K562 (cell line): ENCODE results near the gene DNAI1.

Source experiments
- FOXM1 ChIP-seq, 2 experiments: fragments of 450-650 bp in 1 of 2; sonication (generic) in 1 of 2; formaldehyde crosslinking in 1 of 2; IDR thresholded peaks; 2 replicates each; pipeline versions ENCODE4 v1.6.1 to v1.9.0; 2017 to 2022; ENCODE audit warnings: low read depth in 2 of 2, mild to moderate bottlenecking in 2 of 2, missing genetic modification reagents in 1 of 2, moderate library complexity in 1 of 2
- GABPB1 ChIP-seq: sonication (generic); formaldehyde crosslinking; IDR thresholded peaks from 2 replicates; pipeline ENCODE4 v1.8.0; 2022; ENCODE audit warnings: mild to moderate bottlenecking, missing genetic modification reagents
- MAFK ChIP-seq: IDR thresholded peaks from 2 replicates; pipeline ENCODE4 v1.6.1; 2011; ENCODE audit warnings: low read length, improper control_type of control experiment
- MCM7 ChIP-seq, 2 experiments: fragments of 450-650 bp; IDR thresholded peaks; 2 replicates each; pipeline ENCODE4 v1.6.1; 2016 to 2018
- MXI1 ChIP-seq: IDR thresholded peaks from 2 replicates; pipeline ENCODE4 v1.6.1; 2011; ENCODE audit warnings: low read depth, mild to moderate bottlenecking, improper control_type of control experiment, low read length
- TAF1 ChIP-seq: IDR thresholded peaks from 2 replicates; pipeline ENCODE4 v1.6.1; 2011; ENCODE audit warnings: mild to moderate bottlenecking, low read length, moderate library complexity; ENCODE audit not compliant: insufficient read depth, control insufficient read depth, severe bottlenecking; ENCODE audit errors: extremely low read depth
- TARDBP ChIP-seq: fragments of 450-650 bp; IDR thresholded peaks from 2 replicates; pipeline ENCODE4 v1.6.1; 2016
- ZNF24 ChIP-seq: fragments of 450-650 bp; IDR thresholded peaks from 2 replicates; pipeline ENCODE4 v1.6.1; 2016
- TF ChIP-seq, protein P1 (sequence below): IDR thresholded peaks from 3 replicates; pipeline ENCODE4 v1.6.1; 2011; ENCODE audit warnings: borderline replicate concordance, mild to moderate bottlenecking, moderate library complexity; ENCODE audit not compliant: insufficient read length; ENCODE audit errors: extremely low read depth
- TF ChIP-seq, protein P2 (sequence below): fragments of 450-650 bp; formaldehyde crosslinking; IDR thresholded peaks from 2 replicates; pipeline ENCODE4 v1.4.0; 2020; ENCODE audit warnings: mild to moderate bottlenecking, mixed read lengths
- TF ChIP-seq, protein P3 (sequence below): sonication (generic); formaldehyde crosslinking; IDR thresholded peaks from 2 replicates; pipeline ENCODE4 v1.8.1; 2023; ENCODE audit warnings: missing genetic modification reagents, mild to moderate bottlenecking, borderline replicate concordance

DNA sequence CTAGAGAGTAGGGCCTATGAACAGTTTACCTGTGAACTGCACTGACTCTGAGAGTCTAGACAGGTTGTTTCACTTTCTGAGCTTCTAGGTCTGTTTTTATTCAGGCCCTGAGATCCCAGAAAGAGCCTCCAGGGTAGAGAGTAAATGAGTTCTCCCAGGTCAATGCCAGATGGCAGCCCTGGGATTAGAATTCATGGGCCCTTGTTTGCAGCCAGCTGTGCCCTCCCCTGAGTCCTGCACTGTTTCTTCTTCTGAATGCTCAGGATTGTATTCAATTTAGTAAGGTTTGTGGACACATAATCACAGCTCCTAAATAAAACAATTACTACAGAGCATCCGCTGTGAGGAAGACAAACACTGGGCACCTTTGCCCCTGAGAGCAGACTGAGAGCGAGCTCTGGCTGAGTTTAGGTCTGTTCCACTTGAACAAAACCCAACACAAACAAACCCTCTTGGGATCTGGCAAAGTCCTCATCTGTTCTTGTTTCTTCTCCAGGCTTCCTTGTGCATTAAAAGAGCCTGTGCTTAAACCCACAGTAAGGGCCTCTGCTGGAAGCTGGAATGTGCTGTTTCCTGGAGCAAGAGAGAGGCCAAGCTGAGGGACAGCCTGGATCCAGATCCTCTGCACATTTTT is 30.2 kb upstream of the DNAI1 start:
- TF ChIP-seq MXI1 (no peak), GABPB1 (CRISPR knock-in tag) (no peak), MCM7 (IDR thresholded peaks at IDR 0.05) (no peak), TARDBP (no peak), ZNF24 (no peak), FOXM1 (IDR thresholded peaks at IDR 0.05; ENCODE audit: low read depth) (no peak), FOXM1 (CRISPR knock-in tag; IDR thresholded peaks at IDR 0.05; ENCODE audit: low read depth) (no peak), MAFK (no peak), TAF1 (no peak)
- TF ChIP-seq, protein P1, sequence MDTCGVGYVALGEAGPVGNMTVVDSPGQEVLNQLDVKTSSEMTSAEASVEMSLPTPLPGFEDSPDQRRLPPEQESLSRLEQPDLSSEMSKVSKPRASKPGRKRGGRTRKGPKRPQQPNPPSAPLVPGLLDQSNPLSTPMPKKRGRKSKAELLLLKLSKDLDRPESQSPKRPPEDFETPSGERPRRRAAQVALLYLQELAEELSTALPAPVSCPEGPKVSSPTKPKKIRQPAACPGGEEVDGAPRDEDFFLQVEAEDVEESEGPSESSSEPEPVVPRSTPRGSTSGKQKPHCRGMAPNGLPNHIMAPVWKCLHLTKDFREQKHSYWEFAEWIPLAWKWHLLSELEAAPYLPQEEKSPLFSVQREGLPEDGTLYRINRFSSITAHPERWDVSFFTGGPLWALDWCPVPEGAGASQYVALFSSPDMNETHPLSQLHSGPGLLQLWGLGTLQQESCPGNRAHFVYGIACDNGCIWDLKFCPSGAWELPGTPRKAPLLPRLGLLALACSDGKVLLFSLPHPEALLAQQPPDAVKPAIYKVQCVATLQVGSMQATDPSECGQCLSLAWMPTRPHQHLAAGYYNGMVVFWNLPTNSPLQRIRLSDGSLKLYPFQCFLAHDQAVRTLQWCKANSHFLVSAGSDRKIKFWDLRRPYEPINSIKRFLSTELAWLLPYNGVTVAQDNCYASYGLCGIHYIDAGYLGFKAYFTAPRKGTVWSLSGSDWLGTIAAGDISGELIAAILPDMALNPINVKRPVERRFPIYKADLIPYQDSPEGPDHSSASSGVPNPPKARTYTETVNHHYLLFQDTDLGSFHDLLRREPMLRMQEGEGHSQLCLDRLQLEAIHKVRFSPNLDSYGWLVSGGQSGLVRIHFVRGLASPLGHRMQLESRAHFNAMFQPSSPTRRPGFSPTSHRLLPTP = no peak
- TF ChIP-seq, protein P2, sequence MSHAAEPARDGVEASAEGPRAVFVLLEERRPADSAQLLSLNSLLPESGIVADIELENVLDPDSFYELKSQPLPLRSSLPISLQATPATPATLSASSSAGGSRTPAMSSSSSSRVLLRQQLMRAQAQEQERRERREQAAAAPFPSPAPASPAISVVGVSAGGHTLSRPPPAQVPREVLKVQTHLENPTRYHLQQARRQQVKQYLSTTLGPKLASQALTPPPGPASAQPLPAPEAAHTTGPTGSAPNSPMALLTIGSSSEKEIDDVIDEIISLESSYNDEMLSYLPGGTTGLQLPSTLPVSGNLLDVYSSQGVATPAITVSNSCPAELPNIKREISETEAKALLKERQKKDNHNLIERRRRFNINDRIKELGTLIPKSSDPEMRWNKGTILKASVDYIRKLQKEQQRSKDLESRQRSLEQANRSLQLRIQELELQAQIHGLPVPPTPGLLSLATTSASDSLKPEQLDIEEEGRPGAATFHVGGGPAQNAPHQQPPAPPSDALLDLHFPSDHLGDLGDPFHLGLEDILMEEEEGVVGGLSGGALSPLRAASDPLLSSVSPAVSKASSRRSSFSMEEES (CRISPR knock-in tag) = no peak
- TF ChIP-seq, protein P3, sequence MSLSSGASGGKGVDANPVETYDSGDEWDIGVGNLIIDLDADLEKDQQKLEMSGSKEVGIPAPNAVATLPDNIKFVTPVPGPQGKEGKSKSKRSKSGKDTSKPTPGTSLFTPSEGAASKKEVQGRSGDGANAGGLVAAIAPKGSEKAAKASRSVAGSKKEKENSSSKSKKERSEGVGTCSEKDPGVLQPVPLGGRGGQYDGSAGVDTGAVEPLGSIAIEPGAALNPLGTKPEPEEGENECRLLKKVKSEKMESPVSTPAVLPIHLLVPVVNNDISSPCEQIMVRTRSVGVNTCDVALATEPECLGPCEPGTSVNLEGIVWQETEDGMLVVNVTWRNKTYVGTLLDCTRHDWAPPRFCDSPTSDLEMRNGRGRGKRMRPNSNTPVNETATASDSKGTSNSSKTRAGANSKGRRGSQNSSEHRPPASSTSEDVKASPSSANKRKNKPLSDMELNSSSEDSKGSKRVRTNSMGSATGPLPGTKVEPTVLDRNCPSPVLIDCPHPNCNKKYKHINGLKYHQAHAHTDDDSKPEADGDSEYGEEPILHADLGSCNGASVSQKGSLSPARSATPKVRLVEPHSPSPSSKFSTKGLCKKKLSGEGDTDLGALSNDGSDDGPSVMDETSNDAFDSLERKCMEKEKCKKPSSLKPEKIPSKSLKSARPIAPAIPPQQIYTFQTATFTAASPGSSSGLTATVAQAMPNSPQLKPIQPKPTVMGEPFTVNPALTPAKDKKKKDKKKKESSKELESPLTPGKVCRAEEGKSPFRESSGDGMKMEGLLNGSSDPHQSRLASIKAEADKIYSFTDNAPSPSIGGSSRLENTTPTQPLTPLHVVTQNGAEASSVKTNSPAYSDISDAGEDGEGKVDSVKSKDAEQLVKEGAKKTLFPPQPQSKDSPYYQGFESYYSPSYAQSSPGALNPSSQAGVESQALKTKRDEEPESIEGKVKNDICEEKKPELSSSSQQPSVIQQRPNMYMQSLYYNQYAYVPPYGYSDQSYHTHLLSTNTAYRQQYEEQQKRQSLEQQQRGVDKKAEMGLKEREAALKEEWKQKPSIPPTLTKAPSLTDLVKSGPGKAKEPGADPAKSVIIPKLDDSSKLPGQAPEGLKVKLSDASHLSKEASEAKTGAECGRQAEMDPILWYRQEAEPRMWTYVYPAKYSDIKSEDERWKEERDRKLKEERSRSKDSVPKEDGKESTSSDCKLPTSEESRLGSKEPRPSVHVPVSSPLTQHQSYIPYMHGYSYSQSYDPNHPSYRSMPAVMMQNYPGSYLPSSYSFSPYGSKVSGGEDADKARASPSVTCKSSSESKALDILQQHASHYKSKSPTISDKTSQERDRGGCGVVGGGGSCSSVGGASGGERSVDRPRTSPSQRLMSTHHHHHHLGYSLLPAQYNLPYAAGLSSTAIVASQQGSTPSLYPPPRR (CRISPR knock-in tag) = no peak
